ENCODE results near the gene KIRREL3. TPM values are rescaled to one million over a fixed set of nuclear protein-coding genes. Genes with fewer than 3 reads are reported as not detected.

Gene KIRREL3
- total and polyA plus RNA-seq, 4 donors: 0.02 to 0.71 (median 0.15) TPM; not detected in 1

GRCh38 chr11:126839496-126839895 is 161.1 kb downstream of the KIRREL3 start:
- WGBS, 2 donors: 69 to 71% methylated on average over 7 of the region's 7 CpGs
- Histone ChIP-seq H3K27ac (ENCODE audit: low read depth in 1 of 2, low read length in 1 of 2) (no peak overlapping the region), H3K27me3 (ENCODE audit: control insufficient read depth in 3 of 3, insufficient read depth in 3 of 3, low read length in 2 of 3) (peaks cover 0 to 2% (median 0%) of the 10 kb centered on the region in 3 donors), H3K4me1 (ENCODE audit: control insufficient read depth in 5 of 5, insufficient read depth in 5 of 5, low read length in 5 of 5) (peaks cover 0 to 3% (median 0%) of the 10 kb centered on the region in 5 donors), H3K9me3 (ENCODE audit: control insufficient read depth in 4 of 4, insufficient read depth in 3 of 4, low read length in 3 of 4) (no peaks in the 10 kb centered on the region), H3K9ac (ENCODE audit: insufficient read depth in 1 of 2, low read length in 2 of 2) (no peak overlapping the region), H3K4me3 (no peak overlapping the region), H3K36me3 (ENCODE audit: control insufficient read depth in 4 of 4, insufficient read depth in 4 of 4, low read length in 4 of 4) (no peaks in the 10 kb centered on the region)
- no peak for TF ChIP-seq CTCF (IDR thresholded peaks at IDR 0.05; ENCODE audit: control extremely low read depth, extremely low read depth)
- ATAC-seq (ENCODE audit: insufficient read depth, low FRiP score) (no peak), DNase-seq (no peak)

GRCh38 chr11:126838779-126839178 is 161.8 kb downstream of the KIRREL3 start:
- peaks cover 0 to 10% (median 0%) of the 10 kb centered on the region in 5 donors for H3K4me1 ChIP-seq (ENCODE audit: control insufficient read depth in 5 of 5, insufficient read depth in 5 of 5, low read length in 5 of 5)
- 75 to 83% methylated on average over 5 of the region's 5 CpGs for WGBS, 2 donors
- TF ChIP-seq CTCF (IDR thresholded peaks at IDR 0.05; ENCODE audit: control extremely low read depth, extremely low read depth): no peak
- H3K4me3 ChIP-seq: no peak overlapping the region
- DNase-seq (no peak), ATAC-seq (ENCODE audit: insufficient read depth, low FRiP score) (no peak)
- no peaks in the 10 kb centered on the region for H3K36me3 ChIP-seq (ENCODE audit: control insufficient read depth in 4 of 4, insufficient read depth in 4 of 4, low read length in 4 of 4)
- H3K27me3 ChIP-seq (ENCODE audit: control insufficient read depth in 3 of 3, insufficient read depth in 3 of 3, low read length in 2 of 3): peaks cover 0 to 2% (median 0%) of the 10 kb centered on the region in 3 donors
- no peak overlapping the region for H3K9ac ChIP-seq (ENCODE audit: insufficient read depth in 1 of 2, low read length in 2 of 2)
- no peaks in the 10 kb centered on the region for H3K9me3 ChIP-seq (ENCODE audit: control insufficient read depth in 4 of 4, insufficient read depth in 3 of 4, low read length in 3 of 4)
- no peak overlapping the region for H3K27ac ChIP-seq (ENCODE audit: low read depth in 1 of 2, low read length in 1 of 2)

GRCh38 chr11:126837581-126837980 is 163.0 kb downstream of the KIRREL3 start:
- WGBS, 2 donors: 81 to 89% methylated on average over 3 of the region's 3 CpGs
- Histone ChIP-seq H3K9me3 (ENCODE audit: control insufficient read depth in 4 of 4, insufficient read depth in 3 of 4, low read length in 3 of 4) (no peaks in the 10 kb centered on the region), H3K4me3 (no peak overlapping the region), H3K36me3 (ENCODE audit: control insufficient read depth in 4 of 4, insufficient read depth in 4 of 4, low read length in 4 of 4) (no peaks in the 10 kb centered on the region), H3K27ac (ENCODE audit: low read depth in 1 of 2, low read length in 1 of 2) (no peak overlapping the region), H3K9ac (ENCODE audit: insufficient read depth in 1 of 2, low read length in 2 of 2) (no peak overlapping the region), H3K4me1 (ENCODE audit: control insufficient read depth in 5 of 5, insufficient read depth in 5 of 5, low read length in 5 of 5) (peaks cover 0 to 11% (median 0%) of the 10 kb centered on the region in 5 donors), H3K27me3 (ENCODE audit: control insufficient read depth in 3 of 3, insufficient read depth in 3 of 3, low read length in 2 of 3) (peaks cover 0 to 2% (median 0%) of the 10 kb centered on the region in 3 donors)
- ATAC-seq (ENCODE audit: insufficient read depth, low FRiP score) (no peak), DNase-seq (no peak)
- no peak for TF ChIP-seq CTCF (IDR thresholded peaks at IDR 0.05; ENCODE audit: control extremely low read depth, extremely low read depth)

- 90 to 91% methylated on average over 8 of the region's 8 CpGs for WGBS, 2 donors
- Histone ChIP-seq H3K4me1 (ENCODE audit: control insufficient read depth in 5 of 5, insufficient read depth in 5 of 5, low read length in 5 of 5) (peaks cover 0 to 11% (median 0%) of the 10 kb centered on the region in 5 donors), H3K9me3 (ENCODE audit: control insufficient read depth in 4 of 4, insufficient read depth in 3 of 4, low read length in 3 of 4) (peaks cover 0 to 1% (median 0%) of the 10 kb centered on the region in 4 donors), H3K9ac (ENCODE audit: insufficient read depth in 1 of 2, low read length in 2 of 2) (no peak overlapping the region), H3K27ac (ENCODE audit: low read depth in 1 of 2, low read length in 1 of 2) (no peak overlapping the region), H3K36me3 (ENCODE audit: control insufficient read depth in 4 of 4, insufficient read depth in 4 of 4, low read length in 4 of 4) (no peaks in the 10 kb centered on the region), H3K27me3 (ENCODE audit: control insufficient read depth in 3 of 3, insufficient read depth in 3 of 3, low read length in 2 of 3) (peaks cover 0 to 2% (median 0%) of the 10 kb centered on the region in 3 donors), H3K4me3 (no peak overlapping the region)
- TF ChIP-seq CTCF (IDR thresholded peaks at IDR 0.05; ENCODE audit: control extremely low read depth, extremely low read depth): no peak
- no peak for ATAC-seq (ENCODE audit: insufficient read depth, low FRiP score)
- DNase-seq: no peak
Observed at GRCh38 chr11:126834573-126834972, 166.0 kb downstream of the KIRREL3 start.
